Astrocyte of the spinal cord (primary cell): Measurements from ENCODE around the gene COL9A3.

Experiments
- DNase-seq: peaks from one replicate; pipeline ENCODE4 v3.0.0; 2011; ENCODE audit warnings: low read depth, low spot score
- H3K4me3 ChIP-seq: 2 replicates; pipeline ENCODE4 v1.5.1; 2011; ENCODE audit warnings: low read depth, mild to moderate bottlenecking, low read length, moderate library complexity
- CTCF ChIP-seq: IDR thresholded peaks from 2 replicates; pipeline ENCODE4 v1.5.1; 2012; ENCODE audit warnings: low read depth, mild to moderate bottlenecking, low read length, inconsistent platforms
- in situ Hi-C: cut with HindIII; loops from 2 replicates; pipeline ENCODE4 v1.10.0; 2017; ENCODE audit warnings: low sequenced_read_pairs

Gene COL9A3

GRCh38 chr20:62880147-62880934, 63.5 kb downstream of the COL9A3 start:
- no peak overlapping the region for H3K4me3 ChIP-seq
- in situ Hi-C loops, result no loop called here
- TF ChIP-seq CTCF, result no peak
- no peak for DNase-seq

GRCh38 chr20:62880935-62881661, 64.2 kb downstream of the COL9A3 start:
- no peak for TF ChIP-seq CTCF
- H3K4me3 ChIP-seq, result no peak overlapping the region
- in situ Hi-C loops, result no loop called here
- no peak for DNase-seq

GRCh38 chr20:62881662-62882395, 65.0 kb downstream of the COL9A3 start:
- no peak overlapping the region for H3K4me3 ChIP-seq
- no peak for DNase-seq
- in situ Hi-C loops, result no loop called here
- TF ChIP-seq CTCF, result no peak

GRCh38 chr20:62882426-62882825, 65.6 kb downstream of the COL9A3 start:
- no peak for TF ChIP-seq CTCF
- in situ Hi-C loops, result no loop called here

GRCh38 chr20:62884556-62884955, 67.7 kb downstream of the COL9A3 start:
- in situ Hi-C loops, result no loop called here
- DNase-seq, result no peak
- H3K4me3 ChIP-seq, result no peak overlapping the region
- TF ChIP-seq CTCF, result no peak

More at GRCh38 chr20:62882426-62882825, 65.6 kb downstream of the COL9A3 start:
- no peak overlapping the region for H3K4me3 ChIP-seq
- no peak for DNase-seq

- in situ Hi-C loops, result no loop called here
- TF ChIP-seq CTCF, result no peak
- no peak for DNase-seq
- H3K4me3 ChIP-seq, result no peak overlapping the region
Observed at GRCh38 chr20:62885046-62885895, 68.4 kb downstream of the COL9A3 start.
